ENCODE measurements around the gene LRRC59. TPM values are rescaled to one million over a fixed set of nuclear protein-coding genes. Genes with fewer than 3 reads are reported as not detected.

LRRC59 gene
- total RNA-seq, 1 donor from 2014 or later: 22.8 TPM

Other genes with a start within 250 kb of the LRRC59 start
- 37.6 TPM for gene PPP1R9B, start 246.8 kb downstream of the LRRC59 start, total RNA-seq
- 155 TPM for gene SGCA, start 231.5 kb downstream of the LRRC59 start, total RNA-seq
- gene COL1A1, start 195.9 kb downstream of the LRRC59 start, total RNA-seq: 26.8 TPM
- gene TMEM92, start 123.1 kb downstream of the LRRC59 start, total RNA-seq: not detected
- gene XYLT2, start 51.4 kb downstream of the LRRC59 start, total RNA-seq: 18.0 TPM
- gene MRPL27, start 24.3 kb downstream of the LRRC59 start, total RNA-seq: 79.3 TPM
- gene EME1, start 24.3 kb downstream of the LRRC59 start, total RNA-seq: 0.35 TPM
- gene ACSF2, start 28.7 kb upstream of the LRRC59 start, total RNA-seq: 22.5 TPM
- gene CHAD, start 71.4 kb upstream of the LRRC59 start, total RNA-seq: 0.32 TPM
- 55.9 TPM for gene RSAD1, start 81.3 kb upstream of the LRRC59 start, total RNA-seq
- gene MYCBPAP, start 110.9 kb upstream of the LRRC59 start, total RNA-seq: 0.55 TPM
- gene EPN3, start 135.2 kb upstream of the LRRC59 start, total RNA-seq: 33.4 TPM
- gene SPATA20, start 149.7 kb upstream of the LRRC59 start, total RNA-seq: 68.7 TPM
- gene CACNA1G, start 163.2 kb upstream of the LRRC59 start, total RNA-seq: 0.25 TPM
- gene ABCC3, start 237.4 kb upstream of the LRRC59 start, total RNA-seq: 0.37 TPM